GM12801 (cell line): ENCODE results near the gene MICAL2.

Experiments used
- CTCF ChIP-seq: IDR thresholded peaks from one replicate; pipeline ENCODE4 v1.5.1; 2011; ENCODE audit warnings: control low read depth; ENCODE audit not compliant: insufficient read length; ENCODE audit errors: extremely low read depth

The MICAL2 gene

DNA sequence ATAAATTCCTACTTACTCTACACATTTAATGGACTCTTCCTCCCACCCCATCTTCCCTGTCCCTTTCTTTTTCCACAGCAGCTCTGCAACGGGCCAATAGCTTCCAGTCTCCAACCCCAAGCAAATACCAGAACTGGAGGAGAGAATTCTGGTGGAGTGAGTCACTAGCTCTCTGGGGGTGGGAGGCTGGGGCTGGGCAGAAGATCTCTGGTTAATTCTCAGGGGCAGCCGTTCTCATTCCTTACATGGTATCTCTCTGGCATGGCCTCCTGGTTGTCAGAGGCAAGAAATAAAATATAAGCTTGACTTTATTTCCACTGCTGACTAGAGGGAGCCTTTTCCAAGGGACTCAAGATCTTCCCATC lies 176.6 kb downstream of the MICAL2 start:
- TF ChIP-seq CTCF, result no peak

GRCh38 chr11:12287374-12288211 lies 177.2 kb downstream of the MICAL2 start:
- TF ChIP-seq CTCF, result no peak

DNA sequence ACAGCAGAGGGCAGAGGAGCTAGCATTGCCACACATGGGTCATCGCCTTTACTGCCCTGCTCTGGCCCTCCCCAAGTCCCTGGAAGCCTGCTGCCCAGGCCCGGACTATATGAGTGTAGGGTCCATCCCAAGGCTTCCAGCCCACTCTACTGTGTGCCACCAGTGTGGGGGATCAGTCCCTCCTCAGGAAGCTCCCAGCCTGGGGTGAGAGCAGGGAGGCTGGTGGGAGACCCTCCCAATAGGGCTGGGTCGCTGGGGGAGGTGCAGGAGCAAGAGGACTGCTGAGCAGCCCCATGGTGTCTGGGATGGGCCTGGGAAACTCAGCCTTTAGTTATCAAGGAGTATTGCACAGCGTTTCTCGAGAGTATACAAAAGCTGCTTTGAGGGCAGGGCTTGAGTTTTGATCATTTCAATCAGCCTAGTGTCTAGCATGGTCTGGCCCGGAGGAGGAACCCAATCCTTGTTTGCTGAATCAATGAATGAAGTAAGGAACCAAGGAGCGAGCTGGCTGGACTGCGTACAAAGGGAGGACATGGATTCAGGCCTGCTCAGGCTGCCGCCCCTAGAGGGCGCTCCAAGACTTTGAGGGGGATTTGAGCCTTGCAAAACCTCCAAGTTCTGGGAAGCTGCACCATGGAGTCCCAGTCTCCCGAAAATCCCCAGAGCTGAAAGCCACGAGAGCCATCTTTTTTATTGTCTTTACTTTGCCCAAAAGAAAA lies 178.0 kb downstream of the MICAL2 start:
- no peak for TF ChIP-seq CTCF

GRCh38 chr11:12288931-12289666 lies 178.7 kb downstream of the MICAL2 start:
- TF ChIP-seq CTCF, result no peak

GRCh38 chr11:12289667-12290476 lies 179.5 kb downstream of the MICAL2 start:
- no peak for TF ChIP-seq CTCF

GRCh38 chr11:12290477-12290922 lies 180.1 kb downstream of the MICAL2 start:
- no peak for TF ChIP-seq CTCF
